Natural killer cell (primary cell): ENCODE results near the gene ZNF678. TPM values are rescaled to one million over a fixed set of nuclear protein-coding genes. Genes with fewer than 3 reads are reported as not detected.
"Not testable (repeated sequence)": the region's sequence is repeated elsewhere in the genome, so short reads cannot be mapped to it uniquely, and the experiment has no call there.

ENCODE experiments used
- ATAC-seq, 3 donors: fragments of 150-1000 bp in 2 of 3; fragments of 200-7000 bp in 1 of 3; cut with Tn5 transposase; 1 replicate in 1 of 3; 2 replicates in 2 of 3; pipeline ENCODE4 v1.10.0; 2021; ENCODE audit warnings: mild to moderate bottlenecking in 2 of 3, moderate library complexity in 2 of 3
- DNase-seq, 2 donors: peaks; one replicate each; pipeline versions ENCODE4 v3.0.0 to v3.0.0-alpha.2; 2013 to 2021; ENCODE audit warnings: mixed read lengths in 1 of 2
- H3K27ac ChIP-seq: one replicate; pipeline ENCODE4 v1.5.1; 2013; ENCODE audit warnings: mild to moderate bottlenecking, low read length
- H3K27me3 ChIP-seq: one replicate; pipeline ENCODE4 v1.6.1; 2013; ENCODE audit warnings: low read length; ENCODE audit not compliant: control insufficient read depth, insufficient read depth
- H3K36me3 ChIP-seq: one replicate; pipeline ENCODE4 v1.6.1; 2013; ENCODE audit warnings: low read length; ENCODE audit not compliant: control insufficient read depth, insufficient read depth
- H3K4me1 ChIP-seq: one replicate; pipeline ENCODE4 v1.6.1; 2013; ENCODE audit warnings: low read length; ENCODE audit not compliant: control insufficient read depth, insufficient read depth
- H3K4me3 ChIP-seq: one replicate; pipeline ENCODE4 v1.5.1; 2013; ENCODE audit warnings: low read length
- H3K9me3 ChIP-seq: one replicate; pipeline ENCODE4 v1.6.1; 2013; ENCODE audit warnings: low read length; ENCODE audit not compliant: control insufficient read depth, insufficient read depth
- H3K27ac Mint-ChIP-seq, 2 donors: one replicate each; pipeline ENCODE4 v1.8.0; 2022; ENCODE audit warnings: mild to moderate bottlenecking in 2 of 2, mixed read lengths in 2 of 2, moderate library complexity in 1 of 2
- H3K27me3 Mint-ChIP-seq, 2 donors: one replicate each; pipeline ENCODE4 v1.8.0; 2022; ENCODE audit warnings: low read depth in 2 of 2, mixed read lengths in 2 of 2
- H3K36me3 Mint-ChIP-seq: one replicate; pipeline ENCODE4 v1.8.0; 2022; ENCODE audit warnings: mixed read lengths
- H3K4me1 Mint-ChIP-seq, 2 donors: one replicate each; pipeline ENCODE4 v1.8.0; 2022; ENCODE audit warnings: mixed read lengths in 2 of 2
- H3K4me3 Mint-ChIP-seq: one replicate; pipeline ENCODE4 v1.8.0; 2022; ENCODE audit warnings: mild to moderate bottlenecking, moderate library complexity, mixed read lengths
- H3K9me3 Mint-ChIP-seq, 2 donors: one replicate each; pipeline ENCODE4 v1.8.0; 2022; ENCODE audit warnings: mixed read lengths in 2 of 2
- CTCF ChIP-seq: fragments of 200-600 bp; IDR thresholded peaks from one replicate; pipeline ENCODE4 v1.8.0; 2022; ENCODE audit warnings: antibody characterized with exemption
- WGBS: methylation state at CpG from one replicate; pipeline ENCODE4 v1.1.7; 2013; ENCODE audit warnings: missing lambda C conversion rate; ENCODE audit not compliant: insufficient coverage; 5-methylcytosine and 5-hydroxymethylcytosine counted together
- intact Hi-C: fragments of 100-400 bp; cut with micrococcal nuclease; formaldehyde crosslinking; loops from one replicate; pipeline ENCODE4 v1.14.2; 2022
- total RNA-seq, 4 donors: library from RNA; stranded (reverse); fragments of 120-200 nt in 1 of 4; gene quantifications; one replicate each; pipeline versions ENCODE4 v1.2.3 to v1.2.4, GENCODE V29; 2013 to 2022

Gene ZNF678
- total RNA-seq, 3 donors from 2014 or later (not counting 1 experiment from before 2014, with no cell fraction given): 9.7 to 14.0 (median 10.7) TPM

- H3K9me3 Mint-ChIP-seq: peaks cover 7 to 23% of the 10 kb centered on the region in 2 donors
- no peak for TF ChIP-seq CTCF
Observed at GRCh38 chr1:227666286-227666685, 102.9 kb downstream of the ZNF678 start.

GRCh38 chr1:227673441-227673840 is 110.1 kb downstream of the ZNF678 start:
- H3K27me3 Mint-ChIP-seq: no peaks in the 10 kb centered on the region
- no peak overlapping the region for H3K27ac Mint-ChIP-seq
- no peak for TF ChIP-seq CTCF
- no peak overlapping the region for H3K4me3 ChIP-seq
- DNase-seq (no peak), ATAC-seq (no peak)
- intact Hi-C loops: no loop called here
- H3K36me3 ChIP-seq: no peaks in the 10 kb centered on the region
- peaks cover 64% of the 10 kb centered on the region for H3K9me3 ChIP-seq
- H3K4me1 ChIP-seq: no peaks in the 10 kb centered on the region
- no peaks in the 10 kb centered on the region for H3K4me1 Mint-ChIP-seq
- peaks cover 44% of the 10 kb centered on the region for H3K36me3 Mint-ChIP-seq
- no peak overlapping the region for H3K4me3 Mint-ChIP-seq
- no peaks in the 10 kb centered on the region for H3K27me3 ChIP-seq
- no peak overlapping the region for H3K27ac ChIP-seq
- peaks cover 21 to 34% of the 10 kb centered on the region in 2 donors for H3K9me3 Mint-ChIP-seq
- 89% methylated on average over 1 of the region's 1 CpG for WGBS

More at GRCh38 chr1:227666286-227666685, 102.9 kb downstream of the ZNF678 start:
- Histone ChIP-seq H3K27me3 (no peaks in the 10 kb centered on the region), H3K4me3 (no peak overlapping the region), H3K9me3 (peaks cover 69% of the 10 kb centered on the region), H3K27ac (no peak overlapping the region), H3K36me3 (no peaks in the 10 kb centered on the region), H3K4me1 (no peaks in the 10 kb centered on the region)
- Mint-ChIP-seq H3K27ac (no peak overlapping the region), H3K27me3 (no peaks in the 10 kb centered on the region), H3K4me1 (no peaks in the 10 kb centered on the region), H3K36me3 (peaks cover 50% of the 10 kb centered on the region), H3K4me3 (no peak overlapping the region)
- intact Hi-C loops: no loop called here
- no peak for ATAC-seq
- 100% methylated on average over 1 of the region's 2 CpGs for WGBS
- no peak for DNase-seq

DNA sequence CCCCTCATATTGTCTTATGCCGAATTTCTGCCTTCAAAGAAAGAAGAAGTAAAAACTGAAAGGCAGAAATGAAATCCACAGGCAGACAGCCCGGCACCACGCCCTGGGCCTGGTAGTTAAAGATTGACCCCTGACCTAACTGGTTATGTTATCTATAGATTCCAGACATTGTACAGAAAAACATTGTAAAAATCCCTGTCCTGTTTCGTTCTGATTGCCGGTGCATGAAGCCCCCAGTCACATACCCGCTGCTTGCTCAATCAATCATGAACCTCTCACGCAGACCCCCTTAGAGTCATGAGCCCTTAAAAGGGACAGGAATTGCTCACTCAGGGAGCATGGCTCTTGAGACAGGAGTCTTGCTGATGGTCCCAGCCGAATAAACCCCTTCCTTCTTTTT is 122.5 kb downstream of the ZNF678 start:
- DNase-seq (no peak), ATAC-seq (no peak)
- H3K27ac ChIP-seq: no peak overlapping the region
- H3K27ac Mint-ChIP-seq: no peak overlapping the region
- intact Hi-C loops: no loop called here
- no peaks in the 10 kb centered on the region for H3K4me1 Mint-ChIP-seq
- no peaks in the 10 kb centered on the region for H3K27me3 ChIP-seq
- H3K4me3 Mint-ChIP-seq: no peak overlapping the region
- peaks cover 13 to 33% of the 10 kb centered on the region in 2 donors for H3K9me3 Mint-ChIP-seq
- peaks cover 35% of the 10 kb centered on the region for H3K36me3 Mint-ChIP-seq
- H3K4me3 ChIP-seq: no peak overlapping the region
- H3K9me3 ChIP-seq: peaks cover 48% of the 10 kb centered on the region
- H3K4me1 ChIP-seq: no peaks in the 10 kb centered on the region
- H3K36me3 ChIP-seq: no peaks in the 10 kb centered on the region
- no peaks in the 10 kb centered on the region for H3K27me3 Mint-ChIP-seq
- no peak for TF ChIP-seq CTCF
- WGBS: 76% methylated on average over 7 of the region's 8 CpGs

GRCh38 chr1:227697321-227697864 is 134.0 kb downstream of the ZNF678 start:
- Histone ChIP-seq H3K9me3 (peaks cover 37% of the 10 kb centered on the region), H3K27ac (no peak overlapping the region), H3K4me1 (no peaks in the 10 kb centered on the region), H3K36me3 (no peaks in the 10 kb centered on the region), H3K27me3 (no peaks in the 10 kb centered on the region), H3K4me3 (no peak overlapping the region)
- H3K4me3 Mint-ChIP-seq: no peak overlapping the region
- H3K4me1 Mint-ChIP-seq: no peaks in the 10 kb centered on the region
- no peak for DNase-seq
- no peak for ATAC-seq
- peaks cover 0 to 3% of the 10 kb centered on the region in 2 donors for H3K27me3 Mint-ChIP-seq
- no peak overlapping the region for H3K27ac Mint-ChIP-seq
- intact Hi-C loops: no loop called here
- no peak for TF ChIP-seq CTCF
- peaks cover 24 to 33% of the 10 kb centered on the region in 2 donors for H3K9me3 Mint-ChIP-seq
- H3K36me3 Mint-ChIP-seq: peaks cover 46% of the 10 kb centered on the region
- 100% methylated on average over 1 of the region's 3 CpGs for WGBS

DNA sequence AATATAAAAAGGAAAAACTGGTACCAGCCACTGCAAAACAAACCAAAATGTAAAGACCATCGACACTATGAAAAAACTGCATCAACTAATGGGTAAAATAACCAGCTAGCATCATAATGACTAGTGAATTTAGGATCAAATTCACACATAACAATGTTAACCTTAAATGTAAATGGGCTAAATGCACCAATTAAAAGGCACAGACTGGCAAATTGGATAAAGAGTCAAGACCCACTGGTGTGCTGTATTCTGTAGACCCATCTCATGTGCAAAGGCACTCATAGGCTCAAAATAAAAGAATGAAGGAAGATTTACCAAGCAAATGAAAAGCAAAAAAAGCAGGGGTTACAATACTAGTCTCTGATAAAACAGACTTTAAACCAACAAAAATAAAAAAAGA is 138.3 kb downstream of the ZNF678 start:
- H3K4me3 ChIP-seq, DNase-seq, H3K36me3 ChIP-seq, H3K27ac Mint-ChIP-seq, H3K27ac ChIP-seq, ATAC-seq, H3K4me1 ChIP-seq, H3K4me1 Mint-ChIP-seq, intact Hi-C loops, H3K27me3 ChIP-seq, H3K27me3 Mint-ChIP-seq, H3K4me3 Mint-ChIP-seq: not testable (repeated sequence)
- WGBS: no CpG with 5 or more reads among the region's 1 CpG
- Mint-ChIP-seq H3K9me3 (peaks cover 24 to 28% of the 10 kb centered on the region in 2 donors), H3K36me3 (peaks cover 51% of the 10 kb centered on the region)
- peaks cover 20% of the 10 kb centered on the region for H3K9me3 ChIP-seq
